Caco-2 (cell line): ENCODE measurements around the gene NFAT5. TPM values are rescaled to one million over a fixed set of nuclear protein-coding genes. Genes with fewer than 3 reads are reported as not detected.
"Not testable (repeated sequence)": the region's sequence is repeated elsewhere in the genome, so short reads cannot be mapped to it uniquely, and the experiment has no call there.

Experiments
- BruUV-seq: library from RNA; stranded (reverse); fragments of 400-500 nt; replicated peaks from 2 replicates; lab custom pipeline; 2021; lab: Mats Ljungman, UMichigan
- CTCF ChIA-PET: fragments of 300-600 bp; sonication (Branson Sonifier 250); formaldehyde crosslinking; loops from one replicate; lab custom pipeline; 2022; ENCODE audit warnings: antibody characterized with exemption; lab: Charles Lee
- POLR2A ChIA-PET: fragments of 300-600 bp; sonication (Branson Sonifier 250); formaldehyde crosslinking; loops from one replicate; lab custom pipeline; 2022; ENCODE audit warnings: antibody characterized with exemption; lab: Charles Lee
- DNase-seq, 2 experiments: peaks; one replicate each; pipeline versions ENCODE4 v3.0.0 to v3.0.0-alpha.2; 2020 to 2022
- H3K27me3 ChIP-seq: replicated peaks from 2 replicates; pipeline ENCODE4 v1.6.0; 2011; ENCODE audit warnings: low read length; ENCODE audit not compliant: control insufficient read depth, insufficient read depth
- H3K36me3 ChIP-seq: 2 replicates; pipeline ENCODE4 v1.5.1; 2011; ENCODE audit warnings: low read length; ENCODE audit not compliant: control insufficient read depth, insufficient read depth
- H3K4me1 ChIP-seq: fragments of 250-450 bp; sonication (Bioruptor Pico); 2 replicates; pipeline ENCODE4 v1.5.1; 2020; ENCODE audit warnings: mild to moderate bottlenecking
- H3K4me3 ChIP-seq: 2 replicates; pipeline ENCODE4 v1.5.1; 2011; ENCODE audit warnings: low read depth, mild to moderate bottlenecking, control low read depth, low read length
- H3K9me3 ChIP-seq: fragments of 250-450 bp; sonication (Bioruptor Pico); 2 replicates; pipeline ENCODE4 v1.5.1; 2020; ENCODE audit warnings: mild to moderate bottlenecking, moderate library complexity
- H3K27ac Mint-ChIP-seq: one replicate; pipeline ENCODE4 v1.8.0; 2022; ENCODE audit warnings: mixed read lengths; ENCODE audit not compliant: unreplicated experiment
- H3K27me3 Mint-ChIP-seq: one replicate; pipeline ENCODE4 v1.8.0; 2022; ENCODE audit warnings: mixed read lengths; ENCODE audit not compliant: insufficient read depth, unreplicated experiment
- H3K36me3 Mint-ChIP-seq: one replicate; pipeline ENCODE4 v1.8.0; 2022; ENCODE audit warnings: mild to moderate bottlenecking, mixed read lengths; ENCODE audit not compliant: insufficient read depth, unreplicated experiment
- H3K4me1 Mint-ChIP-seq: one replicate; pipeline ENCODE4 v1.8.0; 2022; ENCODE audit warnings: low read depth, mixed read lengths; ENCODE audit not compliant: unreplicated experiment
- H3K4me3 Mint-ChIP-seq: one replicate; pipeline ENCODE4 v1.8.0; 2022; ENCODE audit warnings: mild to moderate bottlenecking, moderate library complexity, mixed read lengths; ENCODE audit not compliant: unreplicated experiment
- H3K9me3 Mint-ChIP-seq: one replicate; pipeline ENCODE4 v1.8.0; 2022; ENCODE audit warnings: mixed read lengths; ENCODE audit not compliant: unreplicated experiment
- CTCF ChIP-seq, 2 experiments: fragments of 200-600 bp in 1 of 2; IDR thresholded peaks; 1 replicate in 1 of 2; 2 replicates in 1 of 2; pipeline versions ENCODE4 v1.5.1 to v1.8.0; 2011 to 2022; ENCODE audit warnings: antibody characterized with exemption in 1 of 2, control low read depth in 1 of 2, inconsistent platforms in 1 of 2, low read depth in 1 of 2, low read length in 1 of 2, mild to moderate bottlenecking in 1 of 2, moderate library complexity in 1 of 2; ENCODE audit not compliant: insufficient read depth in 1 of 2, severe bottlenecking in 1 of 2, unreplicated experiment in 1 of 2
- intact Hi-C: fragments of 100-400 bp; cut with micrococcal nuclease; formaldehyde crosslinking; loops from one replicate; pipeline ENCODE4 v1.10.0; 2022; ENCODE audit not compliant: unreplicated experiment
- total RNA-seq: library from RNA; stranded (reverse); gene quantifications from 2 replicates; pipeline ENCODE4 v1.2.3, GENCODE V29; 2022

The NFAT5 gene
- total RNA-seq, 1 experiment from 2014 or later = 87.6 TPM

- H3K4me3 ChIP-seq = no peak overlapping the region
- no peak overlapping the region for H3K27ac Mint-ChIP-seq
- no peak for TF ChIP-seq CTCF (IDR thresholded peaks at IDR 0.05; ENCODE audit: insufficient read depth in 1 of 2, low read depth in 1 of 2, low read length in 1 of 2, severe bottlenecking in 1 of 2, unreplicated experiment in 1 of 2)
- no peaks in the 10 kb centered on the region for H3K27me3 ChIP-seq
- CTCF ChIA-PET = no interaction called here
- intact Hi-C loops = no loop called here
- no peaks in the 10 kb centered on the region for H3K9me3 ChIP-seq
- BruUV-seq = no TSS peak
- H3K27me3 Mint-ChIP-seq = no peaks in the 10 kb centered on the region
- H3K4me1 Mint-ChIP-seq = peaks cover 10% of the 10 kb centered on the region
- H3K4me1 ChIP-seq = peaks cover 11% of the 10 kb centered on the region
- no peaks in the 10 kb centered on the region for H3K9me3 Mint-ChIP-seq
- no peak for DNase-seq
- POLR2A ChIA-PET = no interaction called here
- H3K4me3 Mint-ChIP-seq = no peak overlapping the region
- peaks cover 1% of the 10 kb centered on the region for H3K36me3 ChIP-seq
- peaks cover 66% of the 10 kb centered on the region for H3K36me3 Mint-ChIP-seq
These were observed 60.5 kb downstream of the NFAT5 start for GRCh38 chr16:69626256-69626655.

- Histone ChIP-seq H3K4me3 (no peak overlapping the region), H3K9me3 (peaks cover 15% of the 10 kb centered on the region), H3K27me3 (no peaks in the 10 kb centered on the region), H3K4me1 (no peaks in the 10 kb centered on the region), H3K36me3 (peaks cover 12% of the 10 kb centered on the region)
- no peak for TF ChIP-seq CTCF (IDR thresholded peaks at IDR 0.05; ENCODE audit: insufficient read depth in 1 of 2, low read depth in 1 of 2, low read length in 1 of 2, severe bottlenecking in 1 of 2, unreplicated experiment in 1 of 2)
- Mint-ChIP-seq H3K4me1 (no peaks in the 10 kb centered on the region), H3K27ac (no peak overlapping the region), H3K36me3 (peaks cover 61% of the 10 kb centered on the region), H3K9me3 (peaks cover 11% of the 10 kb centered on the region), H3K4me3 (no peak overlapping the region), H3K27me3 (no peaks in the 10 kb centered on the region)
- DNase-seq = no peak
- POLR2A ChIA-PET = no interaction called here
- intact Hi-C loops = no loop called here
- BruUV-seq = no TSS peak
- CTCF ChIA-PET = no interaction called here
These were observed 67.1 kb downstream of the NFAT5 start for GRCh38 chr16:69632828-69633227.

DNA sequence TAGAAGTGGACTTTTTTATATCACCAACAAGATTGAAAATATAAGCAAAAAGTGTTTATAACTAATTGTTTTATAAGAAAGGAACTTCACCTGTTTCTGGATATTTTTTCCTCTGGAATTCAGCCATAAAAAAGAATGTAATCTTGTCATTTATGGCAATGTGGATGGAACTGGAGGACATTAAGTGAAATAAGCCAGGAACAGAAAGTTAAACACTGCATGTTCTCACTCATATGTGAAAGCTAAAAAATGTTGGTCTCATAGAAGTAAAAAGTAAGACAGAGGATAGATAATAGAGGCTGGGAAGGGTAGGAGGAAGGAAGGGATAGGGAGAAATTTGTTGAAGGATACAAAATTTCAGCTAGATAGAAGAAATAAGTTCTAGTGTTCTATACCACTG lies 67.6 kb downstream of the NFAT5 start:
- no peak for DNase-seq
- H3K9me3 Mint-ChIP-seq = peaks cover 11% of the 10 kb centered on the region
- no peak overlapping the region for H3K4me3 Mint-ChIP-seq
- CTCF ChIA-PET = no interaction called here
- no peak overlapping the region for H3K27ac Mint-ChIP-seq
- no peak for TF ChIP-seq CTCF (IDR thresholded peaks at IDR 0.05; ENCODE audit: insufficient read depth in 1 of 2, low read depth in 1 of 2, low read length in 1 of 2, severe bottlenecking in 1 of 2, unreplicated experiment in 1 of 2)
- Histone ChIP-seq H3K27me3 (no peaks in the 10 kb centered on the region), H3K4me3 (no peak overlapping the region), H3K36me3 (peaks cover 12% of the 10 kb centered on the region), H3K4me1 (no peaks in the 10 kb centered on the region), H3K9me3 (peaks cover 15% of the 10 kb centered on the region)
- H3K27me3 Mint-ChIP-seq = no peaks in the 10 kb centered on the region
- H3K4me1 Mint-ChIP-seq = no peaks in the 10 kb centered on the region
- peaks cover 66% of the 10 kb centered on the region for H3K36me3 Mint-ChIP-seq
- no TSS peak for BruUV-seq
- intact Hi-C loops = no loop called here
- POLR2A ChIA-PET = interaction anchor here (0.6 to 0.7 kb wide), 2 partner anchors 10 to 14 kb away, joined by 4 to 11 read pairs; no protein-coding TSS in a partner anchor

- H3K36me3 ChIP-seq = peaks cover 11% of the 10 kb centered on the region
- H3K4me1 Mint-ChIP-seq, H3K27me3 Mint-ChIP-seq, H3K27me3 ChIP-seq, POLR2A ChIA-PET, H3K27ac Mint-ChIP-seq, H3K4me1 ChIP-seq, BruUV-seq, DNase-seq, CTCF ChIA-PET, H3K4me3 Mint-ChIP-seq, intact Hi-C loops, H3K4me3 ChIP-seq: not testable (repeated sequence)
- Mint-ChIP-seq H3K9me3 (peaks cover 11% of the 10 kb centered on the region), H3K36me3 (peaks cover 60% of the 10 kb centered on the region)
- peaks cover 15% of the 10 kb centered on the region for H3K9me3 ChIP-seq
These were observed 70.9 kb downstream of the NFAT5 start for GRCh38 chr16:69636563-69637146.

DNA sequence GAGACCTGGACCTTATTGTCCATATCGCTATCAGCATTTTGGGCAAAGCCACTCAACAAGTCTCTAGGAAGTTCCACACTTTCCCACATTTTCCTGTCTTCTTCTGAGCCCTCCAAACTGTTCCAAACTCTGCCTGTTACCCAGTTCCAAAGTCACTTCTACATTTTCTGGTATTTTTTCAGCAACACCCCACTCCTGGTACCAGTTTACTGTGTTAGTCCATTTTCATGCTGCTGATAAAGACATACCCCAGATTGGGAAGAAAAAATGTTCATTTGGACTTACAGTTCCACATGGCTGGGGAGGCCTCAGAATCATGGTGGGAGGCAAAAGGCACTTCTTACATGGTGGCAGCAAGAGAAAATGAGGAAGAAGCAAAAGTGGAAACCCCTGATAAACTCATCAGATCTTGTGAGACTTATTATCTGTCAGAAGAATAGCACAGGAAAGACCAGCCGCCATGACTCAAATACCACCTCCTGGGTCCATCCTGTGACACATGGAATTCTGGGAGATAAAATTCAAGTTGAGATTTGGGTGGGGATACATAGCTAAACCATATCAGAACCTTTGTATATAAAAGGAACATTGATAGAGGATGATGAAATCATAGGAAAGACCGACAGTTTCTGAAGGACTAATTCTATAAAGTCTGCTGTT lies 71.6 kb downstream of the NFAT5 start:
- H3K36me3 ChIP-seq = peaks cover 11% of the 10 kb centered on the region
- H3K4me1 Mint-ChIP-seq, H3K4me3 ChIP-seq, DNase-seq, BruUV-seq, intact Hi-C loops, POLR2A ChIA-PET, H3K27me3 Mint-ChIP-seq, H3K4me3 Mint-ChIP-seq, H3K4me1 ChIP-seq, H3K27me3 ChIP-seq, CTCF ChIA-PET: not testable (repeated sequence)
- Mint-ChIP-seq H3K9me3 (peaks cover 11% of the 10 kb centered on the region), H3K36me3 (peaks cover 65% of the 10 kb centered on the region), H3K27ac (peak overlapping the region; percentile 5)
- H3K9me3 ChIP-seq = peaks cover 15% of the 10 kb centered on the region
